GM18867 (cell line): Measurements from ENCODE around the gene OST4.

Experiments used
- ATAC-seq: cut with Tn5 transposase; IDR thresholded peaks from one replicate; pipeline ENCODE4 v1.9.1; 2021; ENCODE audit warnings: mild to moderate bottlenecking, moderate library complexity; ENCODE audit not compliant: unreplicated experiment

The OST4 gene

GRCh38 chr2:27027211-27027651, 44.2 kb downstream of the OST4 start:
- no peak for ATAC-seq

GRCh38 chr2:27025861-27026851, 45.3 kb downstream of the OST4 start:
- ATAC-seq, result no peak

GRCh38 chr2:27025281-27025800, 46.1 kb downstream of the OST4 start:
- no peak for ATAC-seq

GRCh38 chr2:27024812-27025211, 46.6 kb downstream of the OST4 start:
- no peak for ATAC-seq

- ATAC-seq, result no peak
Measured at GRCh38 chr2:27024188-27024587, 47.3 kb downstream of the OST4 start.

- no peak for ATAC-seq
Measured at GRCh38 chr2:27023740-27024139, 47.7 kb downstream of the OST4 start.

- no peak for ATAC-seq
Measured at GRCh38 chr2:27021253-27022049, 50.0 kb downstream of the OST4 start.
